ENCODE measurements around the gene ULK1. TPM values are rescaled to one million over a fixed set of nuclear protein-coding genes. Genes with fewer than 3 reads are reported as not detected.

Gene ULK1
- total and polyA plus RNA-seq, 2 of the 13 experiments (the other 11 are each of a cell fraction or from before 2014, with no cell fraction given) = 2.8 to 10.1 TPM

DNA sequence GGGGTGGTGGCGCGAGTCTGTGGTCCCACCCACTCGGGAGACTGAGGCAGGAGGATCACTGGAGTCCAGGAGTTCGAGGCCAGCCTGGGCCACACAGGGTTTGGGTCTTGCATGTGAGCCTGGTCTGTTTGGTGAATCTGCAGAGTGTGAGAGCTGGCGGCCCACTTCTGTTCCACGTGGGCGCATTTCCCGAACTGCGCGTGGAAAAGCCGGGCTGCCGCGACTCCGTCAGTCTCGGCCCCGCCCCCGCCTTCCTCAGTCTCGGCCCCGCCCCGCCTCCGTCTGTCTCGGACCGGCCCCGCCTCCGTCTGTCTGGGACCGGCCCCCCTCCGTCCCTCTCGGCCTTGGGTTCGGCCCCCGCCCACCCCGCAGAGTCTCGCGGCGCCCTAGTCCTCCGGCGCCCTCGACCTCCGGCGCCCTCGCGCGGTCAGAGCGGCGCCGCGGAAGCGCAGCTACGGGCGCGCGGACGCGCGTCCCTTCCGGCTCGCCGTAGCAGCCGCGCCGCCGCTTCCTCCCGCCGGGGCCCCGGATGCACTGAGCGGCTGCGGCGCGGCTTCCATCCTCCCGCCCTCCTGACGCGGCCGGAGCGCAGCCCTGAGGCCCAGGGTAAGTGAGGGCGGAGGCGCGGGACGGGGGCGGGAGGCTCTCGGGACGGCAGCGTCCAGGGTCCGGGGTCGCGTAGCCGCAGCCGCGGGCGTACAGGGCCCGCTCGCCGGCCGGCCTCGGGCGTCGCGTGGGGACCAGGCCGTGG lies 55.2 kb downstream of the ULK1 start, which contains the start of gene EP400 (continued):
- TF ChIP-seq, protein P1, sequence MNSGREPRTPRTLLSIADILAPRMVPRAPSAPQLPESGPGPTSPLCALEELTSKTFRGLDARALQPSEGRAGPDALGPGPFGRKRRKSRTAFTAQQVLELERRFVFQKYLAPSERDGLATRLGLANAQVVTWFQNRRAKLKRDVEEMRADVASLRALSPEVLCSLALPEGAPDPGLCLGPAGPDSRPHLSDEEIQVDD (CRISPR knock-in tag; IDR thresholded peaks at IDR 0.05; ENCODE audit: borderline replicate concordance) = no peak
- TF ChIP-seq HNF1A (IDR thresholded peaks at IDR 0.05; ENCODE audit: low read depth) = no peak
- TF ChIP-seq HNF1A (CRISPR knock-in tag; IDR thresholded peaks at IDR 0.05; ENCODE audit: borderline replicate concordance) = no peak
- TF ChIP-seq, protein P2, sequence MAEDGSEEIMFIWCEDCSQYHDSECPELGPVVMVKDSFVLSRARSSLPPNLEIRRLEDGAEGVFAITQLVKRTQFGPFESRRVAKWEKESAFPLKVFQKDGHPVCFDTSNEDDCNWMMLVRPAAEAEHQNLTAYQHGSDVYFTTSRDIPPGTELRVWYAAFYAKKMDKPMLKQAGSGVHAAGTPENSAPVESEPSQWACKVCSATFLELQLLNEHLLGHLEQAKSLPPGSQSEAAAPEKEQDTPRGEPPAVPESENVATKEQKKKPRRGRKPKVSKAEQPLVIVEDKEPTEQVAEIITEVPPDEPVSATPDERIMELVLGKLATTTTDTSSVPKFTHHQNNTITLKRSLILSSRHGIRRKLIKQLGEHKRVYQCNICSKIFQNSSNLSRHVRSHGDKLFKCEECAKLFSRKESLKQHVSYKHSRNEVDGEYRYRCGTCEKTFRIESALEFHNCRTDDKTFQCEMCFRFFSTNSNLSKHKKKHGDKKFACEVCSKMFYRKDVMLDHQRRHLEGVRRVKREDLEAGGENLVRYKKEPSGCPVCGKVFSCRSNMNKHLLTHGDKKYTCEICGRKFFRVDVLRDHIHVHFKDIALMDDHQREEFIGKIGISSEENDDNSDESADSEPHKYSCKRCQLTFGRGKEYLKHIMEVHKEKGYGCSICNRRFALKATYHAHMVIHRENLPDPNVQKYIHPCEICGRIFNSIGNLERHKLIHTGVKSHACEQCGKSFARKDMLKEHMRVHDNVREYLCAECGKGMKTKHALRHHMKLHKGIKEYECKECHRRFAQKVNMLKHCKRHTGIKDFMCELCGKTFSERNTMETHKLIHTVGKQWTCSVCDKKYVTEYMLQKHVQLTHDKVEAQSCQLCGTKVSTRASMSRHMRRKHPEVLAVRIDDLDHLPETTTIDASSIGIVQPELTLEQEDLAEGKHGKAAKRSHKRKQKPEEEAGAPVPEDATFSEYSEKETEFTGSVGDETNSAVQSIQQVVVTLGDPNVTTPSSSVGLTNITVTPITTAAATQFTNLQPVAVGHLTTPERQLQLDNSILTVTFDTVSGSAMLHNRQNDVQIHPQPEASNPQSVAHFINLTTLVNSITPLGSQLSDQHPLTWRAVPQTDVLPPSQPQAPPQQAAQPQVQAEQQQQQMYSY (CRISPR knock-in tag; IDR thresholded peaks at IDR 0.05) = no peak; the same call in 1 of the 2 replicates
- TF ChIP-seq REL (CRISPR knock-in tag; conservative IDR thresholded peaks at IDR 0.05) = no peak
- no peak for TF ChIP-seq BHLHE40 (IDR thresholded peaks at IDR 0.05; ENCODE audit: low read length)
- TF ChIP-seq PHB2 (IDR thresholded peaks at IDR 0.05; ENCODE audit: partially characterized antibody) = no peak
- TF ChIP-seq ZBTB3 (CRISPR knock-in tag; IDR thresholded peaks at IDR 0.05; ENCODE audit: borderline replicate concordance, low read depth) = no peak
- no peak for TF ChIP-seq ARHGAP35 (CRISPR knock-in tag; IDR thresholded peaks at IDR 0.05; ENCODE audit: borderline replicate concordance)
- TF ChIP-seq, protein P3, sequence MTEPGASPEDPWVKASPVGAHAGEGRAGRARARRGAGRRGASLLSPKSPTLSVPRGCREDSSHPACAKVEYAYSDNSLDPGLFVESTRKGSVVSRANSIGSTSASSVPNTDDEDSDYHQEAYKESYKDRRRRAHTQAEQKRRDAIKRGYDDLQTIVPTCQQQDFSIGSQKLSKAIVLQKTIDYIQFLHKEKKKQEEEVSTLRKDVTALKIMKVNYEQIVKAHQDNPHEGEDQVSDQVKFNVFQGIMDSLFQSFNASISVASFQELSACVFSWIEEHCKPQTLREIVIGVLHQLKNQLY (CRISPR knock-in tag; IDR thresholded peaks at IDR 0.05) = no peak
- no peak for TF ChIP-seq MEIS1 (CRISPR knock-in tag; IDR thresholded peaks at IDR 0.05; ENCODE audit: borderline replicate concordance)
- TF ChIP-seq SPEN (CRISPR knock-in tag; IDR thresholded peaks at IDR 0.05; ENCODE audit: low read depth) = peak; percentile 91
- TF ChIP-seq ZFY (CRISPR knock-in tag; IDR thresholded peaks at IDR 0.05) = peak; percentile 98
- no peak for TF ChIP-seq NR2F1 (CRISPR knock-in tag; IDR thresholded peaks at IDR 0.05)
- peak; percentile 34 for TF ChIP-seq REPIN1 (CRISPR knock-in tag; IDR thresholded peaks at IDR 0.05; ENCODE audit: borderline replicate concordance, low read depth)

Measured in HepG2 (cell line).